HG03103 (cell line): ENCODE data around the gene EPHA5.
"Not testable (repeated sequence)": the region's sequence is repeated elsewhere in the genome, so short reads cannot be mapped to it uniquely, and the experiment has no call there.

Experiments used
- ATAC-seq: cut with Tn5 transposase; IDR thresholded peaks from one replicate; pipeline ENCODE4 v1.9.1; 2021; ENCODE audit warnings: low read depth; ENCODE audit not compliant: unreplicated experiment

The EPHA5 gene

DNA sequence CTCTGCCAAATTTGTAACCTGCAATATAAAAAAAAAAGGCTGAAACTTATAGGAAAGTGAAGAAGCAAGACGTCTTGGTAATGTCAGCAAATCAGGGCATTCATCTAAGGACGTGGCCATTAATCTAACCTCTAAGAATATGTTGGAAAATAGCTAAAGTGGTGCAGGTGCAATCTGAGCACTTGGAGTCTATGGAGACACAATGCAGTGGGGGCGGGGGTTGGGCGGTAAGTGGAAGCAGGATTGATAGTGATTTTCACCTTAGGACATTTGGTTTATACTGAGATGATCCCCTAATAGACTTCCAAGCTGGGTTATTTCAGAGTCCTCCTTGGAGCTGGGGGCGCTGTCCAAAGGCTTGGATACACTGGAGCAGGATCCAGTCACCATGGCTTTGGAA is 283.4 kb downstream of the EPHA5 start:
- ATAC-seq: no peak

- ATAC-seq: no peak
These were observed 286.5 kb downstream of the EPHA5 start for GRCh38 chr4:65383589-65384305.

DNA sequence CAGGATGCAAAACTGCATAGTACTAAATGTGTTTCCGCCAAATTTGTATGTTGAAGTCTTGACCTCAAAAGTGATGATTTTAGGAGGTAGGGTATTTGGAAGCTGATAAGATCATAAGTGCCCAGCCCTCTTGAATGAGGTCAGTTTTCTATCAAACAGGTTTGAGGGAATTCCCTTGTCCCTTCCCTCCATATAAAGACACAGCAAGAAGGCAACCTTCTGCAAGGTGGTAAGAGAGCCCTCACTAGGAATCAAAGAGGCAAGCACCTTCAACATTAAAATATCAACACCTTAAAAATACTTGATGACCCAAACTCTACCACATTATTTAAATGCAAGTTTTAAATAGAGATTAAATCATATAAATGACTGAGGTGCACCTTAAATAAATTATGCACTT is 288.6 kb downstream of the EPHA5 start:
- no peak for ATAC-seq

- no peak for ATAC-seq
These were observed 299.6 kb downstream of the EPHA5 start for GRCh38 chr4:65370709-65371108.

- ATAC-seq: no peak
These were observed 303.0 kb downstream of the EPHA5 start for GRCh38 chr4:65367306-65367705.

DNA sequence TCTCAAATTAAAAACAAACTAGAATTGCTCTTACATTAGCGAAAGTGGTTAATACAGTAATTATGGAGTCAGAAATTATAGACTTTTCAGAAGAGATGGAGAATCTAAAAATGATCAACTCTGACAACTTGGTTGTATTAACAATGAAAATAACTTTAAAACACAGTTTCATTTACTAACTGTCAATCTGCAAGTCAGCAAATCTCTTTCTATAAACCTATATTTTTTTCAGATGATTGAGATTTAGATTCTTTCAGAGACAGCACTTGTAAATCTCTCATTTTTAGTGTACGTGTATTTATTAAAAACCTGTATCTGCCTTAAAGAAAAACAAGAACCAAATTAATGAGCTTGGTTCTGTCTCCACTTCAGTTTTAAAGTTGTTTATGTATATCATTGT is 311.4 kb downstream of the EPHA5 start:
- ATAC-seq: no peak

DNA sequence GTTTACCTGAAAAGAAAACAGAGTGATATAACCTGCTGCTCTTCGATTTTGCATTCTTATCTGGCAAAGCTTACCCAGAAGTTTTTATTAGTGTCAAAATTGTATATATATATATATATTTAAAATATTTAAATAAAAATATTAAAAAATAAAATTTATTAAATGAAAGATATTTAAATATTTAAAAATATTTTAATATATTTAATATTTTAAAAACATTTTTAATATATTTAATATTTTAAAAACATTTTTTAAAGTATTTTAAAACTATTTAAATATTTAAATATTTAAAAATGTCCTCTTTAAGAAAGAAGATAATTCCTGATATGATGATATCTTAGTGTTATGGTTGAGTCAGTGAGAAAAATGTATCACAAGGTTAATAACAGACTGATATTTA is 317.2 kb downstream of the EPHA5 start:
- no peak for ATAC-seq

DNA sequence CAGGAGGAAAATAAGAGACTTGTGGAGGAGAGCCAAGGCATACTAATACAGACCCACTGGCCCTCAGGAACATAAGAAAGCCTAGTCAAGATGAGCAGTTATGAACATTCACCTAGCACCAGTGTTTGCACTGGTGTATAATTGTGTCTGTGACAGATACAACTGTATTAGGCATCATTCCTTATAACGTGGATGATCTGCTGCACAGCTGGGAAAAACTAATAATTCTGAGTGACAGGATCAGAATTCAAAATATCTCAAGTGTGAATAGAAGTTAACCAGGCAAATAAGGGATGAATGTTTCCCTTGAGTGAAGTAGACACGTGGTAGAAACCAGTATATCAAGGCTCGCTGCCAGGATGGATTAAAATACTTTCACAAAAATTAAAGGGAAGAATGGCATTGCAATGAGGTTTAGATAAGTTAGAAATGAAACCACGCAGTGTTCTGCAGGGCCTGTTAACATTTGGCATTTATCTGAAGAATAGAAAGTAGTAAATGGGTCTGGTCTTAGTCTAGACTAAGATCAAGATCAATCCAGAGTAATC is 325.9 kb downstream of the EPHA5 start:
- ATAC-seq: no peak

DNA sequence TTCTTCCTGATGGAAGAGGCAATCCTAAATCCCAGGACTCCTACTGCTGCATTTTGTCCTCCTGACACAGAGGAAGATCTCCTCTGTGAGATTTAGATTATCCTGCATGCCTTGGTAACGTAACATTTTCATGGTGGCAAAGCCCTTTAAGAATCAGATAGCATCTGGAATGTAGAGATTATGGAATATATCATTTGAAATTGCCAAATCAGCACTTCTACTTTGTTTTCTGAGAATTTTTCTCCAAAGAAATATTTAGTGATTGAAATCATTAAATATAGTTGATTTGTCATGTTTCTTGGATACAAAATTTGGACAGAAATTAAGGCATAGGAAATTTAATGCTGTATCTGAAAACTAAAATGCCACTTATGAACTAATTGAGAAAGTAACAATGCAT is 326.9 kb downstream of the EPHA5 start:
- no peak for ATAC-seq

- ATAC-seq: no peak
These were observed 328.7 kb downstream of the EPHA5 start for GRCh38 chr4:65341557-65341956.

GRCh38 chr4:65340382-65341109 is 329.7 kb downstream of the EPHA5 start:
- no peak for ATAC-seq

DNA sequence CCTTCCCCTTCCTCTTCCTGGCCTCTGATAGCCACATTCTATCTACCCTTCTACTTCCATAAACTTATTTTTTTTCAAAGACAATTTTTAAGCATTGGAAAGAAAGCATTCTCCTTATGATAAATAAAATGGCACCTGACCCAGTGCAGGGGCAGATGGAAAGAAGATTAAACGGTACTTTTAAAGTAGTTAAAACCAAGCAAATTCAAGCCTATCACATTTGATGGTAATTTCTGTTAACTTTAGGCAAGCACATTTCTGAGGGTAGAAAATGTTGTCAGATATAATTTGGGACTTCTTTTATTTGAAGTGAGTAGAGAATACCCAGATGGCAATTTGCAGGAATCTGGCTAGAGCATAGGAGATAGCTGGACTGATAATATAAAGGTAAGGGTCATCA is 332.9 kb downstream of the EPHA5 start:
- no peak for ATAC-seq

DNA sequence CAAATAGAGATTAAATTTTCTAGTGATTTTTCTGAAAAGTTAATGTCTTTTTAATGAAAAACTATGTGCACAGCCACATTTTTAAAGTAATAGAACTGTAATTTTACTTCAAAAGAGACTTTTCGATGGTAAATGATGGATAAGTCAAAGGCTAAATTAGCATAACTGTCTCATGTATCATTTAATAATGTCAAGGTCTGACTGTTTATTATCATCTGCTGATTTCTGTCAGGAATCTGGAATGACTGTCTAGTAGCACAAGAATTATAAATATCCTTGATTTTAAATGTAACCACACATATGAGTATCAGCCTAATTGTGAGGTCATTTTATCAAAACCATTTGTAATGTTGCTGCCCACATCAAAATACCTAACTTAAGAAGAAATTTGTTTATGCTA is 333.8 kb downstream of the EPHA5 start:
- no peak for ATAC-seq

DNA sequence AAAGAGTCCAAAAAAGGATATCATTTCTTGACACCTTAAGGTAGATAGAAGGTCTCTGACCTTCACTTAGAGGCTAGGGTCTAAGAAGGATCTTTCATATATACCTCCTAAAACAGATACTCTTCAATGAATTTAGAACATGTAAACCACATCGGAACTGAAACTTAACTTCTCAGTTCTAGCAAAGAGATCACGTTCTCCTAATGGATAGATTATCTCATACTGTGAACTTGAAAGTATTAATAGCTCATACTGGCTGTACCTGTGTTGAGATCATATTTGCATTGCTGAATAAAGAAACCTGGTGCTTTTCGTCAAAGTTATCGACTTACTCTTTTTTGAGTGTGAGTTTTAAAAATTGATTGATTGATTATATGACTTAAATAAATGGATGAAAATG is 353.8 kb downstream of the EPHA5 start:
- ATAC-seq: no peak

- no peak for ATAC-seq
These were observed 359.2 kb downstream of the EPHA5 start for GRCh38 chr4:65311120-65311519.

GRCh38 chr4:65310586-65310985 is 359.7 kb downstream of the EPHA5 start:
- no peak for ATAC-seq

DNA sequence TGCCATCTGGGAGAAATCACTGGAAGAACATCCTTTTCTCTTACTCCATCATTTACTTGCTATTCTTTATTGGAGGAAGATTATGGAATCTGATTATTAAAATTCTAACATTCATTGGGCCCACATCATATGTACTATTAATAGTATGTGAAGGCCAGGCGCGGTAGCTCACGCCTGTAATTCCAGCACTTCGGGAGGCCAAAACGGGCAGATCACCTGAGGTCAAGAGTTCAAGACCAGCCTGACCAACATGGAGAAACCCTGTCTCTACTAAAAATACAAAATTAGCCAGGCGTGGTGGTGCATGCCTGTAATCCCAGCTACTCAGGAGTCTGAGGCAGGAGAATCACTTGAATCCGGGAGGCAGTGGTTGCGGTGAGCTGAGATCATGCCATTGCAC is 361.7 kb downstream of the EPHA5 start:
- not testable (repeated sequence) for ATAC-seq

- no peak for ATAC-seq
These were observed 368.1 kb downstream of the EPHA5 start for GRCh38 chr4:65302145-65302544.

DNA sequence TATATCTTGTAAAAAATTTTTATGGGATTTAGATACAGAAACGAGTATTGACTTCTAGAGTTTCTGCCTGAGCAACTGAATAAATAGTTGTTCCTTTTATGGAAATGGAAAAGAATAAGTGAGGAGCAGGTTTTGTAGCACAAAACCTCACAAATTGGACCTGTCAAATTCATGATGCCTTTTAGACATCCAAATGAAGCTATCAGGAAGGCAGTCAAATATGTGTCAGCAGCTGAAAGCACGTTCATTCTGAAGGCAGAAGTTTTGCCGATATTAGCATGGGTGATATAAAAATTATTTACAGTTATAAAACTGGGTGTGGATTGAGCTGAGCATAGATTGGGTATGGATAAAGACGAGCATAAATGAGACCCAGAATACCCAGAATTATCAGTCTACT is 374.0 kb downstream of the EPHA5 start:
- ATAC-seq: no peak

- no peak for ATAC-seq
These were observed 383.2 kb downstream of the EPHA5 start for GRCh38 chr4:65287071-65287470.
